H1 (cell line): Measurements from ENCODE around the gene HMGCS2.

Experiments used
- JUN ChIP-seq: IDR thresholded peaks from 2 replicates; pipeline ENCODE4 v1.6.1; 2011; ENCODE audit warnings: low read depth, mild to moderate bottlenecking, improper control_type of control experiment, low read length
- NANOG ChIP-seq: IDR thresholded peaks from 2 replicates; pipeline ENCODE4 v1.6.1; 2011; ENCODE audit warnings: low read length, low read depth, mild to moderate bottlenecking, inconsistent platforms; ENCODE audit not compliant: insufficient read depth, poor library complexity, severe bottlenecking
- POLR2A ChIP-seq, 2 experiments: IDR thresholded peaks; 1 replicate in 1 of 2; 2 replicates in 1 of 2; pipeline ENCODE4 v1.6.1; 2011; ENCODE audit warnings: low read depth in 2 of 2, low read length in 2 of 2, mild to moderate bottlenecking in 2 of 2; ENCODE audit errors: control extremely low read depth in 1 of 2
- SUZ12 ChIP-seq: fragments of 200-600 bp; sonication (generic); IDR thresholded peaks from 2 replicates; pipeline ENCODE4 v1.6.1; 2012; ENCODE audit warnings: mild to moderate bottlenecking, inconsistent platforms, low read length, moderate library complexity, mixed read lengths

- no peak for TF ChIP-seq POLR2A (IDR thresholded peaks at IDR 0.05; ENCODE audit: control extremely low read depth in 1 of 2, low read depth in 2 of 2, low read length in 2 of 2)
- TF ChIP-seq NANOG, result no peak
- TF ChIP-seq SUZ12, result no peak
- no peak for TF ChIP-seq JUN
These were observed 27.6 kb downstream of the HMGCS2 start for GRCh38 chr1:119740896-119741780.
